H1 (cell line): ENCODE measurements around the gene SMARCE1. TPM values are rescaled to one million over a fixed set of nuclear protein-coding genes. Genes with fewer than 3 reads are reported as not detected.

Source experiments
- CTCF ChIA-PET: fragments of 300-600 bp; sonication (Branson Sonifier 250); formaldehyde crosslinking; loops from one replicate; lab custom pipeline; 2021; ENCODE audit not compliant: partially characterized antibody; lab: Charles Lee
- POLR2A ChIA-PET: fragments of 300-600 bp; sonication (Branson Sonifier 250); formaldehyde crosslinking; loops from one replicate; lab custom pipeline; 2021; ENCODE audit warnings: inconsistent platforms; ENCODE audit not compliant: partially characterized antibody; lab: Charles Lee
- DNase-seq, 2 experiments: peaks; one replicate each; pipeline versions ENCODE4 v3.0.0 to v3.0.0-alpha.2; 2010 to 2022; ENCODE audit warnings: low spot score in 2 of 2, low read depth in 1 of 2, mixed read lengths in 1 of 2
- FAIRE-seq: peaks from 2 replicates; lab custom pipeline; 2011; peaks lifted over from hg19 to GRCh38; lab: Jason Lieb, UNC
- H2AFZ ChIP-seq: 2 replicates; pipeline ENCODE4 v1.8.1; 2012; ENCODE audit warnings: low read length, inconsistent platforms
- H2AK5ac ChIP-seq: 2 replicates; pipeline ENCODE4 v1.6.1; 2013; ENCODE audit warnings: low read depth, low read length
- H2BK120ac ChIP-seq: replicated peaks from 2 replicates; pipeline ENCODE3; 2013; ENCODE audit warnings: low read depth, low read length, inconsistent platforms
- H2BK12ac ChIP-seq: 2 replicates; pipeline ENCODE4 v1.6.1; 2013; ENCODE audit warnings: low read depth, low read length
- H2BK15ac ChIP-seq: 2 replicates; pipeline ENCODE4 v1.6.1; 2013; ENCODE audit warnings: low read length
- H2BK20ac ChIP-seq: 2 replicates; pipeline ENCODE4 v1.6.1; 2013; ENCODE audit warnings: low read length
- H2BK5ac ChIP-seq: 2 replicates; pipeline ENCODE4 v1.6.1; 2013; ENCODE audit warnings: low read depth, low read length
- H3K14ac ChIP-seq: 2 replicates; pipeline ENCODE4 v1.6.1; 2013; ENCODE audit warnings: inconsistent platforms; ENCODE audit not compliant: insufficient read length
- H3K18ac ChIP-seq: 2 replicates; pipeline ENCODE4 v1.6.1; 2013; ENCODE audit warnings: low read length; ENCODE audit errors: extremely low read depth
- H3K23ac ChIP-seq: 2 replicates; pipeline ENCODE4 v1.6.1; 2013; ENCODE audit warnings: inconsistent platforms; ENCODE audit not compliant: insufficient read length
- H3K23me2 ChIP-seq: 2 replicates; pipeline ENCODE4 v1.6.1; 2013; ENCODE audit warnings: low read depth, low read length
- H3K27ac ChIP-seq: 2 replicates; pipeline ENCODE4 v1.6.1; 2011; ENCODE audit warnings: low read depth, low read length, inconsistent platforms
- H3K27me3 ChIP-seq, 4 experiments: replicated peaks in 1 of 4; 1 replicate in 1 of 4; 2 replicates in 3 of 4; pipeline versions ENCODE4 v1.6.1 to v1.8.1; 2011 to 2013; ENCODE audit warnings: low read length in 3 of 4, mild to moderate bottlenecking in 3 of 4, inconsistent platforms in 2 of 4, mixed read lengths in 2 of 4, moderate library complexity in 1 of 4; ENCODE audit not compliant: control insufficient read depth in 3 of 4, insufficient read depth in 3 of 4; ENCODE audit errors: extremely low read depth in 1 of 4
- H3K36me3 ChIP-seq, 4 experiments: 2 replicates each; pipeline versions ENCODE4 v1.6.1 to v1.8.1; 2011 to 2013; ENCODE audit warnings: mild to moderate bottlenecking in 4 of 4, low read length in 3 of 4, moderate library complexity in 2 of 4, control low read depth in 1 of 4, inconsistent platforms in 1 of 4; ENCODE audit not compliant: insufficient read depth in 4 of 4, control insufficient read depth in 2 of 4
- H3K4ac ChIP-seq: replicated peaks from 2 replicates; pipeline ENCODE3; 2013; ENCODE audit warnings: low read length, low read depth, mixed read lengths, inconsistent platforms; ENCODE audit not compliant: insufficient read length
- H3K4me1 ChIP-seq, 4 experiments: replicated peaks in 1 of 4; 1 replicate in 1 of 4; 2 replicates in 3 of 4; pipeline versions ENCODE4 v1.6.1 to v1.8.1; 2011 to 2013; ENCODE audit warnings: low read length in 3 of 4, inconsistent platforms in 2 of 4, mixed read lengths in 1 of 4; ENCODE audit not compliant: insufficient read depth in 4 of 4, control insufficient read depth in 3 of 4
- H3K4me2 ChIP-seq, 2 experiments: 2 replicates each; pipeline versions ENCODE4 v1.6.1 to v1.8.1; 2011 to 2013; ENCODE audit warnings: low read depth in 2 of 2, low read length in 2 of 2, control low read depth in 1 of 2, inconsistent platforms in 1 of 2, mild to moderate bottlenecking in 1 of 2; ENCODE audit not compliant: insufficient read depth in 1 of 2
- H3K4me3 ChIP-seq, 4 experiments: fragments of 200-600, 300-600 bp in 1 of 4; sonication (generic), shearing (Covaris generic), sonication (Bioruptor Twin) in 1 of 4; 2 replicates each; pipeline versions ENCODE4 v1.5.1 to v1.8.1; 2011 to 2016; ENCODE audit warnings: low read length in 4 of 4, low read depth in 3 of 4, control low read depth in 2 of 4, inconsistent platforms in 2 of 4, mild to moderate bottlenecking in 2 of 4, mixed read lengths in 1 of 4, moderate library complexity in 1 of 4; ENCODE audit not compliant: insufficient read depth in 2 of 4; ENCODE audit errors: extremely low read depth in 1 of 4
- H3K56ac ChIP-seq: replicated peaks from 2 replicates; pipeline ENCODE3; 2013; ENCODE audit warnings: low read depth, mild to moderate bottlenecking, mixed read lengths, low read length, inconsistent platforms; ENCODE audit not compliant: insufficient read length
- H3K79me1 ChIP-seq: 2 replicates; pipeline ENCODE4 v1.6.1; 2013; ENCODE audit warnings: low read depth, low read length, control low read depth
- H3K79me2 ChIP-seq, 2 experiments: 2 replicates each; pipeline versions ENCODE4 v1.6.1 to v1.8.1; 2012 to 2013; ENCODE audit warnings: low read length in 2 of 2, mild to moderate bottlenecking in 2 of 2, inconsistent platforms in 1 of 2; ENCODE audit not compliant: insufficient read depth in 2 of 2, control insufficient read depth in 1 of 2
- H3K9ac ChIP-seq, 4 experiments: replicated peaks in 1 of 4; 1 replicate in 1 of 4; 2 replicates in 3 of 4; pipeline versions ENCODE4 v1.6.1 to v1.8.1; 2011 to 2013; ENCODE audit warnings: low read depth in 3 of 4, low read length in 3 of 4, control low read depth in 2 of 4, mild to moderate bottlenecking in 2 of 4, moderate library complexity in 2 of 4, inconsistent platforms in 1 of 4; ENCODE audit errors: extremely low read depth in 1 of 4
- H3K9me3 ChIP-seq, 2 experiments: 2 replicates each; pipeline versions ENCODE4 v1.6.1 to v1.8.1; 2012 to 2013; ENCODE audit warnings: mild to moderate bottlenecking in 2 of 2, moderate library complexity in 2 of 2, control low read depth in 1 of 2, inconsistent platforms in 1 of 2, low read depth in 1 of 2, low read length in 1 of 2, mixed read lengths in 1 of 2; ENCODE audit not compliant: insufficient read depth in 2 of 2
- H4K20me1 ChIP-seq, 2 experiments: replicated peaks in 1 of 2; 2 replicates each; pipeline versions ENCODE3 to v1.8.1; 2011 to 2013; ENCODE audit warnings: inconsistent platforms in 2 of 2, low read length in 2 of 2, mild to moderate bottlenecking in 1 of 2; ENCODE audit not compliant: insufficient read depth in 2 of 2, control insufficient read depth in 1 of 2
- H4K5ac ChIP-seq: 2 replicates; pipeline ENCODE4 v1.6.1; 2013; ENCODE audit warnings: low read length, low read depth, mixed read lengths, inconsistent platforms; ENCODE audit not compliant: insufficient read length
- H4K8ac ChIP-seq: 2 replicates; pipeline ENCODE4 v1.8.0; 2013; ENCODE audit warnings: mild to moderate bottlenecking, moderate library complexity, low read length, inconsistent platforms; ENCODE audit not compliant: insufficient read depth; ENCODE audit errors: extremely low read depth
- H4K91ac ChIP-seq: replicated peaks from 2 replicates; pipeline ENCODE3; 2013; ENCODE audit warnings: low read length, mixed read lengths, inconsistent platforms; ENCODE audit not compliant: insufficient read length
- BRCA1 ChIP-seq: IDR thresholded peaks from 2 replicates; pipeline ENCODE4 v1.6.1; 2012; ENCODE audit warnings: low read depth, low read length, improper control_type of control experiment
- EP300 ChIP-seq, 2 experiments: IDR thresholded peaks; 1 replicate in 1 of 2; 2 replicates in 1 of 2; pipeline ENCODE4 v1.6.1; 2011 to 2012; ENCODE audit warnings: low read depth in 2 of 2, low read length in 2 of 2, mild to moderate bottlenecking in 2 of 2, borderline replicate concordance in 1 of 2, inconsistent platforms in 1 of 2, moderate library complexity in 1 of 2
- RBBP5 ChIP-seq: IDR thresholded peaks from 2 replicates; pipeline ENCODE4 v1.7.1; 2012; ENCODE audit warnings: low read depth, mild to moderate bottlenecking, inconsistent platforms, low read length, moderate library complexity, borderline replicate concordance
- SIRT6 ChIP-seq: IDR thresholded peaks from one replicate; pipeline ENCODE4 v1.7.1; 2012; ENCODE audit warnings: low read length, inconsistent platforms
- SP4 ChIP-seq: IDR thresholded peaks from 2 replicates; pipeline ENCODE4 v1.6.1; 2012; ENCODE audit warnings: low read length, inconsistent platforms
- SUZ12 ChIP-seq: fragments of 200-600 bp; sonication (generic); IDR thresholded peaks from 2 replicates; pipeline ENCODE4 v1.6.1; 2012; ENCODE audit warnings: mild to moderate bottlenecking, inconsistent platforms, low read length, moderate library complexity, mixed read lengths
- TAF1 ChIP-seq: IDR thresholded peaks from 2 replicates; pipeline ENCODE4 v1.6.1; 2011; ENCODE audit warnings: mild to moderate bottlenecking, low read depth, low read length
- TAF7 ChIP-seq: optimal IDR thresholded peaks from 2 replicates; pipeline ENCODE3; 2011; ENCODE audit warnings: low read depth, mild to moderate bottlenecking, inconsistent platforms, low read length, moderate library complexity, borderline replicate concordance
- TBP ChIP-seq: IDR thresholded peaks from 2 replicates; pipeline ENCODE4 v1.6.1; 2011; ENCODE audit warnings: low read depth, low read length, improper control_type of control experiment
- WGBS, 2 experiments: shearing (Covaris generic) in 1 of 2; methylation state at CpG; one replicate each; pipeline versions ENCODE4 v1.1.6 to v1.1.7; 2013 to 2015; ENCODE audit warnings: low lambda C conversion rate in 2 of 2, mixed read lengths in 2 of 2, inconsistent platforms in 1 of 2, low coverage in 1 of 2, missing lambda C conversion rate in 1 of 2; ENCODE audit not compliant: insufficient replicate concordance in 2 of 2, insufficient coverage in 1 of 2, insufficient read length in 1 of 2; ENCODE audit errors: extremely low coverage in 1 of 2, missing lambda C conversion rate in 1 of 2; 5-methylcytosine and 5-hydroxymethylcytosine counted together
- polyA plus RNA-seq, 7 experiments: library from polyadenylated mRNA; depleted of rRNA in 3 of 7; stranded (reverse) in 5 of 7; unstranded in 2 of 7; fragments of >200 nt in 5 of 7; fragments of 200-250 nt in 2 of 7; gene quantifications; 1 replicate in 5 of 7; 2 replicates in 1 of 7; 4 replicates in 1 of 7; pipeline versions ENCODE4 v1.2.1 to v1.2.3, GENCODE V29; 2011 to 2013; ENCODE audit warnings: missing spikeins in 2 of 7, mixed read lengths in 2 of 7
- total RNA-seq: library from RNA; stranded (reverse); fragmentation: NEBNext Ultra II Directional; extraction: Animal tissue kit (Norgen Biotek cat#: 25700); gene quantifications from 2 replicates; pipeline ENCODE4 v1.2.1, GENCODE V29; 2021
- TF ChIP-seq, protein P1 (sequence below): IDR thresholded peaks from 2 replicates; pipeline ENCODE4 v1.6.1; 2011; ENCODE audit warnings: low read length, improper control_type of control experiment
- TF ChIP-seq, protein P2 (sequence below), 3 experiments: IDR thresholded peaks; 1 replicate in 2 of 3; 2 replicates in 1 of 3; pipeline versions ENCODE4 v1.5.1 to v1.6.1; 2011; ENCODE audit warnings: low read length in 3 of 3, mild to moderate bottlenecking in 3 of 3, inconsistent platforms in 2 of 3, low read depth in 1 of 3, moderate library complexity in 1 of 3; ENCODE audit not compliant: insufficient read depth in 1 of 3; ENCODE audit errors: control extremely low read depth in 1 of 3

The SMARCE1 gene
- total and polyA plus RNA-seq, 2 of the 8 experiments (the other 6 are each of a cell fraction or from before 2014, with no cell fraction given): 30.7 to 131 TPM

GRCh38 chr17:40675905-40676304 is 28.3 kb upstream of the SMARCE1 start:
- Histone ChIP-seq H4K5ac (no peak overlapping the region), H2BK120ac (no peak overlapping the region), H3K23me2 (no peaks in the 10 kb centered on the region), H2BK5ac (no peak overlapping the region), H3K9ac (no peak overlapping the region), H3K14ac (no peak overlapping the region), H3K79me1 (no peaks in the 10 kb centered on the region), H2AK5ac (no peak overlapping the region), H3K4ac (no peak overlapping the region), H2BK15ac (no peak overlapping the region), H3K79me2 (no peaks in the 10 kb centered on the region), H3K36me3 (no peaks in the 10 kb centered on the region), H2AFZ (no peak overlapping the region), H3K4me3 (no peak overlapping the region), H3K23ac (no peak overlapping the region), H3K18ac (no peak overlapping the region), H3K4me2 (no peak overlapping the region), H3K4me1 (peaks cover 0 to 5% (median 2%) of the 10 kb centered on the region in 4 experiments; a peak in 4 of 7 replicates), H2BK12ac (no peak overlapping the region), H3K56ac (no peak overlapping the region), H3K9me3 (no peaks in the 10 kb centered on the region), H4K20me1 (no peaks in the 10 kb centered on the region), H3K27me3 (no peaks in the 10 kb centered on the region), H3K27ac (no peak overlapping the region), H2BK20ac (no peak overlapping the region), H4K91ac (no peak overlapping the region), H4K8ac (no peak overlapping the region)
- DNase-seq (no peak), FAIRE-seq (peak; percentile 76)
- CTCF ChIA-PET: interaction anchor here (1.3 kb wide), 1 partner anchor 50 kb away, joined by 3 read pairs; no protein-coding TSS in a partner anchor
- POLR2A ChIA-PET: interaction anchor here (1.4 kb wide), 1 partner anchor 29 kb away, joined by 5 read pairs; the partner anchor contains the start of gene SMARCE1
- 90% methylated on average over 4 of the region's 4 CpGs; no CpG with 5 or more reads in 1 of the 2 experiments for WGBS, 2 experiments
- TF ChIP-seq, protein P1, sequence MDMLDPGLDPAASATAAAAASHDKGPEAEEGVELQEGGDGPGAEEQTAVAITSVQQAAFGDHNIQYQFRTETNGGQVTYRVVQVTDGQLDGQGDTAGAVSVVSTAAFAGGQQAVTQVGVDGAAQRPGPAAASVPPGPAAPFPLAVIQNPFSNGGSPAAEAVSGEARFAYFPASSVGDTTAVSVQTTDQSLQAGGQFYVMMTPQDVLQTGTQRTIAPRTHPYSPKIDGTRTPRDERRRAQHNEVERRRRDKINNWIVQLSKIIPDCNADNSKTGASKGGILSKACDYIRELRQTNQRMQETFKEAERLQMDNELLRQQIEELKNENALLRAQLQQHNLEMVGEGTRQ: no peak
- TF ChIP-seq RBBP5 (no peak), TAF1 (no peak), EP300 (IDR thresholded peaks at IDR 0.05; ENCODE audit: borderline replicate concordance in 1 of 2, low read depth in 2 of 2, low read length in 2 of 2) (no peak), BRCA1 (no peak), TBP (no peak), SP4 (no peak), SUZ12 (no peak), TAF7 (no peak), SIRT6 (no peak)
- TF ChIP-seq, protein P2, sequence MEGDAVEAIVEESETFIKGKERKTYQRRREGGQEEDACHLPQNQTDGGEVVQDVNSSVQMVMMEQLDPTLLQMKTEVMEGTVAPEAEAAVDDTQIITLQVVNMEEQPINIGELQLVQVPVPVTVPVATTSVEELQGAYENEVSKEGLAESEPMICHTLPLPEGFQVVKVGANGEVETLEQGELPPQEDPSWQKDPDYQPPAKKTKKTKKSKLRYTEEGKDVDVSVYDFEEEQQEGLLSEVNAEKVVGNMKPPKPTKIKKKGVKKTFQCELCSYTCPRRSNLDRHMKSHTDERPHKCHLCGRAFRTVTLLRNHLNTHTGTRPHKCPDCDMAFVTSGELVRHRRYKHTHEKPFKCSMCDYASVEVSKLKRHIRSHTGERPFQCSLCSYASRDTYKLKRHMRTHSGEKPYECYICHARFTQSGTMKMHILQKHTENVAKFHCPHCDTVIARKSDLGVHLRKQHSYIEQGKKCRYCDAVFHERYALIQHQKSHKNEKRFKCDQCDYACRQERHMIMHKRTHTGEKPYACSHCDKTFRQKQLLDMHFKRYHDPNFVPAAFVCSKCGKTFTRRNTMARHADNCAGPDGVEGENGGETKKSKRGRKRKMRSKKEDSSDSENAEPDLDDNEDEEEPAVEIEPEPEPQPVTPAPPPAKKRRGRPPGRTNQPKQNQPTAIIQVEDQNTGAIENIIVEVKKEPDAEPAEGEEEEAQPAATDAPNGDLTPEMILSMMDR (IDR thresholded peaks at IDR 0.05; ENCODE audit: control extremely low read depth in 1 of 3, insufficient read depth in 1 of 3, low read depth in 1 of 3, low read length in 3 of 3): no peak
